HCT116 (cell line): Measurements from ENCODE around the gene THRB. TPM values are rescaled to one million over a fixed set of nuclear protein-coding genes. Genes with fewer than 3 reads are reported as not detected.

Experiments
- ATAC-seq: fragments of 200-7000 bp; cut with Tn5 transposase; 2 replicates; pipeline ENCODE4 v1.9.1; 2020; ENCODE audit warnings: mild to moderate bottlenecking, moderate library complexity
- BruUV-seq: library from RNA; stranded (reverse); fragments of 400-500 nt; replicated peaks from 2 replicates; lab custom pipeline; 2021; lab: Mats Ljungman, UMichigan
- CTCF ChIA-PET: fragments of 300-600 bp; sonication (Branson Sonifier 250); formaldehyde crosslinking; loops from one replicate; lab custom pipeline; 2021; ENCODE audit warnings: antibody characterized with exemption; lab: Charles Lee
- POLR2A ChIA-PET: fragments of 300-600, 350-600 bp; sonication (Branson Sonifier 250); formaldehyde crosslinking; loops from one replicate; lab custom pipeline; 2021; ENCODE audit warnings: antibody characterized with exemption; lab: Charles Lee
- RAD21 ChIA-PET, 2 experiments: fragments of 300-600 bp; sonication (Branson Sonifier 250); formaldehyde crosslinking; loops; one replicate each; lab custom pipeline; 2023; ENCODE audit warnings: low total read pairs in 2 of 2; ENCODE audit not compliant: uncharacterized antibody in 2 of 2, unreplicated experiment in 2 of 2, low non-redundant PET in 1 of 2; lab: Charles Lee
- DNase-seq: peaks from one replicate; pipeline ENCODE4 v3.0.0-alpha.2; 2010; ENCODE audit warnings: low read depth, low spot score
- H2AFZ ChIP-seq: fragments of 200-600 bp; shearing (Covaris generic), sonication (generic); 2 replicates; pipeline ENCODE4 v1.6.1; 2017; ENCODE audit warnings: low read depth, mixed run types, mixed read lengths, antibody characterized with exemption, low read length; ENCODE audit not compliant: poor library complexity, severe bottlenecking
- H3K27ac ChIP-seq: 2 replicates; pipeline ENCODE4 v1.5.1; 2012; ENCODE audit warnings: low read depth, low read length
- H3K27me3 ChIP-seq: fragments of 200-600 bp; sonication (generic); 2 replicates; pipeline ENCODE4 v1.6.1; 2016; ENCODE audit warnings: mixed run types, low read length, mixed read lengths; ENCODE audit not compliant: insufficient read depth
- H3K36me3 ChIP-seq, 2 experiments: fragments of 200-500 bp in 1 of 2; fragments of 200-600 bp in 1 of 2; sonication (Bioruptor generic) in 1 of 2; sonication (generic) in 1 of 2; 2 replicates each; pipeline versions ENCODE4 v1.5.1 to v1.6.1; 2014 to 2016; ENCODE audit warnings: low read length in 2 of 2, inconsistent platforms in 1 of 2, mixed read lengths in 1 of 2, mixed run types in 1 of 2; ENCODE audit not compliant: insufficient read depth in 2 of 2, control insufficient read depth in 1 of 2
- H3K4me1 ChIP-seq, 2 experiments: fragments of 200-600 bp in 1 of 2; sonication (generic) in 1 of 2; 2 replicates each; pipeline versions ENCODE4 v1.5.1 to v1.6.1; 2012 to 2017; ENCODE audit warnings: low read length in 2 of 2, inconsistent platforms in 1 of 2, mild to moderate bottlenecking in 1 of 2, mixed read lengths in 1 of 2, mixed run types in 1 of 2, moderate library complexity in 1 of 2; ENCODE audit not compliant: insufficient read depth in 2 of 2, control insufficient read depth in 1 of 2
- H3K4me2 ChIP-seq: fragments of 200-600 bp; sonication (generic); 2 replicates; pipeline ENCODE4 v1.6.1; 2017; ENCODE audit warnings: mixed run types, low read length, mixed read lengths
- H3K4me3 ChIP-seq, 2 experiments: fragments of 200-600 bp in 1 of 2; sonication (generic) in 1 of 2; replicated peaks in 1 of 2; 2 replicates each; pipeline ENCODE4 v1.5.1; 2011 to 2016; ENCODE audit warnings: low read length in 2 of 2, control low read depth in 1 of 2, low read depth in 1 of 2, mild to moderate bottlenecking in 1 of 2, mixed read lengths in 1 of 2, mixed run types in 1 of 2
- H3K79me2 ChIP-seq: fragments of 200-600 bp; sonication (generic); 2 replicates; pipeline ENCODE4 v1.6.1; 2017; ENCODE audit warnings: mild to moderate bottlenecking, mixed run types, low read length, moderate library complexity, mixed read lengths; ENCODE audit not compliant: insufficient read depth
- H3K9ac ChIP-seq: fragments of 200-600 bp; sonication (generic); 2 replicates; pipeline ENCODE4 v1.6.1; 2016; ENCODE audit warnings: low read length, mixed read lengths
- H3K9me2 ChIP-seq: fragments of 200-600 bp; sonication (generic), shearing (Covaris generic); 2 replicates; pipeline ENCODE4 v1.6.1; 2017; ENCODE audit warnings: mixed run types, mild to moderate bottlenecking, moderate library complexity; ENCODE audit not compliant: insufficient read depth
- H3K9me3 ChIP-seq, 2 experiments: fragments of 200-500 bp in 1 of 2; fragments of 200-600 bp in 1 of 2; sonication (Bioruptor generic) in 1 of 2; sonication (generic) in 1 of 2; 2 replicates each; pipeline ENCODE4 v1.6.1; 2014 to 2017; ENCODE audit warnings: low read length in 2 of 2, mixed read lengths in 2 of 2, inconsistent platforms in 1 of 2, low read depth in 1 of 2, mild to moderate bottlenecking in 1 of 2, mixed run types in 1 of 2, moderate library complexity in 1 of 2; ENCODE audit not compliant: control insufficient read depth in 1 of 2, insufficient read depth in 1 of 2
- H4K20me1 ChIP-seq: fragments of 200-600 bp; sonication (generic), shearing (Covaris generic); 2 replicates; pipeline ENCODE4 v1.6.1; 2017; ENCODE audit warnings: mixed run types, mild to moderate bottlenecking, moderate library complexity; ENCODE audit not compliant: insufficient read depth
- ATF3 ChIP-seq: IDR thresholded peaks from 2 replicates; pipeline ENCODE4 v1.6.1; 2012
- CBX3 ChIP-seq: IDR thresholded peaks from 2 replicates; pipeline ENCODE4 v1.6.1; 2012; ENCODE audit warnings: low read depth
- JUND ChIP-seq: IDR thresholded peaks from 2 replicates; pipeline ENCODE4 v1.6.1; 2012
- MAX ChIP-seq: IDR thresholded peaks from 2 replicates; pipeline ENCODE4 v1.6.1; 2012
- POLR2AphosphoS5 ChIP-seq: IDR thresholded peaks from 2 replicates; pipeline ENCODE4 v1.6.1; 2011; ENCODE audit warnings: mild to moderate bottlenecking, low read depth, low read length, moderate library complexity
- RAD21 ChIP-seq: IDR thresholded peaks from 2 replicates; pipeline ENCODE4 v1.6.1; 2012; ENCODE audit warnings: low read depth, mild to moderate bottlenecking
- intact Hi-C: fragments of 100-400 bp; cut with micrococcal nuclease; formaldehyde crosslinking; loops from 2 replicates; pipeline ENCODE4 v1.10.0; 2022
- total RNA-seq: library from RNA; stranded (reverse); gene quantifications from one replicate; pipeline ENCODE4 v1.2.1, GENCODE V29; 2021; ENCODE audit not compliant: unreplicated experiment

Gene THRB
- total RNA-seq, 1 experiment from 2014 or later = 2.5 TPM

GRCh38 chr3:24348348-24348747, 146.3 kb downstream of the THRB start:
- CTCF ChIA-PET = no interaction called here
- Histone ChIP-seq H3K79me2 (no peaks in the 10 kb centered on the region), H3K9me2 (no peaks in the 10 kb centered on the region), H3K36me3 (no peaks in the 10 kb centered on the region), H3K4me1 (no peaks in the 10 kb centered on the region), H3K4me3 (no peak overlapping the region), H2AFZ (no peak overlapping the region), H3K27me3 (no peaks in the 10 kb centered on the region), H3K27ac (no peak overlapping the region), H3K9ac (no peak overlapping the region), H3K9me3 (no peaks in the 10 kb centered on the region), H4K20me1 (no peaks in the 10 kb centered on the region), H3K4me2 (no peak overlapping the region)
- no TSS peak for BruUV-seq
- intact Hi-C loops = no loop called here
- no peak for DNase-seq
- ATAC-seq = no peak
- RAD21 ChIA-PET = no interaction called here
- TF ChIP-seq ATF3 = no peak
- no peak for TF ChIP-seq RAD21
- TF ChIP-seq POLR2AphosphoS5 = no peak
- no peak for TF ChIP-seq CBX3
- TF ChIP-seq JUND = no peak
- POLR2A ChIA-PET = no interaction called here

DNA sequence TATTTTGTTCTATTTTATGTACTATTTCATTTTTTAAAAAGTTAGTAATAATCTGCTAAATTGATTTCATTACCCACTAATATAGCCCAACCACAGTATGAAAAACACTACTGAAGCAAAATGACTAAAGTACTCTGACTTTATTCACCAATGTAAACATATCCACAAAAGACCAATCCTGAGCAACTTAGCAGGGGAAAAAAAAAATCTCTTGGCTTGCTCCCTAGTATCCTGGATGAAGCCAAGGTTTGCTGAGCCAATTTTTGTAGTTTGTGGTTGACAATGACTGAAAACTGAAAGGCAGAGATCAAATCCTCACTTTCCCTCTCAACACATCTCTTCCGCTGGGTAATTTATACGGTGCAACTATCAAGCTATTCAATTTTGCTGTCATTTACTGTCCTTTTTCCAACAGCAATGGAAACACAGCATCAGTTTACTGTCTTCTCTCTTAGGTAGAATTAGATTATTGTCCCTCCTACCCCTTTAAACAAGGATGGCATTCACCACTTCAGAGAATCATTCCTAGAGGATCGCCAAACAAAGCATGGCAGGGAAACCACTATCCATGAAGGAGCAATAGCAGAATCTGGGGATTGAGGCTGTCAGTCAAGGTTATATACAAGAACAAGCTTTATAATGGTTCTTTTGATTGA, 149.7 kb downstream of the THRB start:
- ChIA-PET POLR2A (no interaction called here), RAD21 (no interaction called here), CTCF (no interaction called here)
- no peak for ATAC-seq
- H3K9me3 ChIP-seq = no peaks in the 10 kb centered on the region
- no peaks in the 10 kb centered on the region for H4K20me1 ChIP-seq
- no peak overlapping the region for H2AFZ ChIP-seq
- no TSS peak for BruUV-seq
- H3K27me3 ChIP-seq = no peaks in the 10 kb centered on the region
- no peaks in the 10 kb centered on the region for H3K9me2 ChIP-seq
- no peaks in the 10 kb centered on the region for H3K79me2 ChIP-seq
- H3K36me3 ChIP-seq = no peaks in the 10 kb centered on the region
- H3K9ac ChIP-seq = no peak overlapping the region
- no peak overlapping the region for H3K4me2 ChIP-seq
- DNase-seq = no peak
- no peak overlapping the region for H3K4me3 ChIP-seq
- no peak overlapping the region for H3K27ac ChIP-seq
- intact Hi-C loops = no loop called here
- H3K4me1 ChIP-seq = no peaks in the 10 kb centered on the region
- TF ChIP-seq MAX = no peak
- no peak for TF ChIP-seq JUND
